ENCODE results near the gene KIF13A.

DNA sequence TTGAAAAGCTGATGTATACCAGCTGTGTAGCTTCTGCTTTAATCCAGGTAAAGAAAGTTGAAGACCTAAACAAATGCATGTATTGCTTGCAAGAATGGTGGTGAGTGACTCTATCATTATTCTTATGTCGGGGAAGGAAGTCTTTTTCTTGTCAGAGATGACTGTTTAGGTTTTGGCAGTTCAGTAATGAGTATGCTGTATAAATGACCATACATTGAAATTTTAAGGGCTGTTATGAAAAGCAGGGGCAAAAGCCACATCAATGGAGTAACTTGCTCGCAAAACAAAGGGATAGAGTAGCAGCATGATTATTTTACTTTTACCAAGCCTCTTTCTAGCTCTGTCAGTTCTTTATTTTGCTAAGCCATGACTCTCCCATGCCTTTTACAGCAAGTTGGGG is 224.8 kb downstream of the KIF13A start:
- TF ChIP-seq, protein P1, sequence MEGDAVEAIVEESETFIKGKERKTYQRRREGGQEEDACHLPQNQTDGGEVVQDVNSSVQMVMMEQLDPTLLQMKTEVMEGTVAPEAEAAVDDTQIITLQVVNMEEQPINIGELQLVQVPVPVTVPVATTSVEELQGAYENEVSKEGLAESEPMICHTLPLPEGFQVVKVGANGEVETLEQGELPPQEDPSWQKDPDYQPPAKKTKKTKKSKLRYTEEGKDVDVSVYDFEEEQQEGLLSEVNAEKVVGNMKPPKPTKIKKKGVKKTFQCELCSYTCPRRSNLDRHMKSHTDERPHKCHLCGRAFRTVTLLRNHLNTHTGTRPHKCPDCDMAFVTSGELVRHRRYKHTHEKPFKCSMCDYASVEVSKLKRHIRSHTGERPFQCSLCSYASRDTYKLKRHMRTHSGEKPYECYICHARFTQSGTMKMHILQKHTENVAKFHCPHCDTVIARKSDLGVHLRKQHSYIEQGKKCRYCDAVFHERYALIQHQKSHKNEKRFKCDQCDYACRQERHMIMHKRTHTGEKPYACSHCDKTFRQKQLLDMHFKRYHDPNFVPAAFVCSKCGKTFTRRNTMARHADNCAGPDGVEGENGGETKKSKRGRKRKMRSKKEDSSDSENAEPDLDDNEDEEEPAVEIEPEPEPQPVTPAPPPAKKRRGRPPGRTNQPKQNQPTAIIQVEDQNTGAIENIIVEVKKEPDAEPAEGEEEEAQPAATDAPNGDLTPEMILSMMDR (IDR thresholded peaks at IDR 0.05), result no peak
- no peak for TF ChIP-seq POLR2A (IDR thresholded peaks at IDR 0.05; ENCODE audit: low read depth)
- no peak for TF ChIP-seq EP300 (IDR thresholded peaks at IDR 0.05)
